K562 (cell line): ENCODE data around the gene MAGIX. TPM values are rescaled to one million over a fixed set of nuclear protein-coding genes. Genes with fewer than 3 reads are reported as not detected.

Experiments used
- BCL6 ChIP-seq: fragments of 250-450 bp; sonication (Bioruptor Pico); IDR thresholded peaks from 2 replicates; pipeline ENCODE4 v1.4.0; 2020
- CEBPZ ChIP-seq: fragments of 150-350 bp; IDR thresholded peaks from 2 replicates; pipeline ENCODE4 v1.6.1; 2014; ENCODE audit warnings: low read depth, mild to moderate bottlenecking, low read length, borderline replicate concordance
- EP300 ChIP-seq: IDR thresholded peaks from 2 replicates; pipeline ENCODE4 v1.6.1; 2012; ENCODE audit warnings: low read length, improper control_type of control experiment
- ESRRB ChIP-seq: fragments of 250-450 bp; sonication (Bioruptor Pico); IDR thresholded peaks from 2 replicates; pipeline ENCODE4 v1.5.0; 2020; ENCODE audit warnings: mild to moderate bottlenecking, moderate library complexity, borderline replicate concordance
- FOXK1 ChIP-seq: sonication (generic); formaldehyde crosslinking; IDR thresholded peaks from 2 replicates; pipeline ENCODE4 v1.8.0; 2022; ENCODE audit warnings: missing genetic modification reagents, mild to moderate bottlenecking, borderline replicate concordance
- ILF3 ChIP-seq: fragments of 450-650 bp; IDR thresholded peaks from 2 replicates; pipeline ENCODE4 v1.6.1; 2018; ENCODE audit warnings: antibody characterized with exemption, mild to moderate bottlenecking, moderate library complexity, borderline replicate concordance
- LARP7 ChIP-seq: fragments of 450-650 bp; IDR thresholded peaks from 2 replicates; pipeline ENCODE4 v1.6.1; 2016
- MITF ChIP-seq: IDR thresholded peaks from 2 replicates; pipeline ENCODE4 v1.6.1; 2014; ENCODE audit warnings: antibody characterized with exemption
- PCBP2 ChIP-seq: fragments of 200-400 bp; formaldehyde crosslinking; IDR thresholded peaks from 2 replicates; pipeline ENCODE4 v1.6.1; 2018; ENCODE audit warnings: low read length, low read depth, mild to moderate bottlenecking, moderate library complexity; ENCODE audit not compliant: poor library complexity, severe bottlenecking
- RFX5 ChIP-seq: IDR thresholded peaks from 2 replicates; pipeline ENCODE4 v1.6.1; 2011; ENCODE audit warnings: low read depth, mild to moderate bottlenecking, improper control_type of control experiment, low read length
- SOX6 ChIP-seq: fragments of 450-650 bp; IDR thresholded peaks from 2 replicates; pipeline ENCODE4 v1.6.1; 2014; ENCODE audit warnings: mild to moderate bottlenecking
- ZBTB11 ChIP-seq, 3 experiments: fragments of 200-800 bp in 1 of 3; fragments of 250-450 bp in 1 of 3; fragments of 450-650 bp in 1 of 3; sonication (Bioruptor Pico) in 1 of 3; sonication (Bioruptor generic) in 1 of 3; formaldehyde crosslinking in 1 of 3; IDR thresholded peaks; 2 replicates each; pipeline versions ENCODE4 v1.6.1 to v1.8.0; 2016 to 2022; ENCODE audit warnings: mild to moderate bottlenecking in 2 of 3, missing genetic modification characterization in 2 of 3, missing compliant biosample characterization in 1 of 3, moderate library complexity in 1 of 3
- ZC3H4 ChIP-seq: sonication (generic); formaldehyde crosslinking; IDR thresholded peaks from 2 replicates; pipeline ENCODE4 v1.9.0; 2021; ENCODE audit warnings: missing genetic modification reagents, borderline replicate concordance
- ZFP91 ChIP-seq: sonication (generic); formaldehyde crosslinking; IDR thresholded peaks from 2 replicates; pipeline ENCODE4 v1.8.0; 2022; ENCODE audit warnings: mild to moderate bottlenecking, missing genetic modification reagents
- ZNF408 ChIP-seq: fragments of 250-450 bp; sonication (Bioruptor Pico); IDR thresholded peaks from 2 replicates; pipeline ENCODE4 v1.4.0; 2020; ENCODE audit warnings: low read depth, mild to moderate bottlenecking, moderate library complexity
- ZNF436 ChIP-seq: fragments of 250-450, 450-650 bp; sonication (Bioruptor Pico); formaldehyde crosslinking; IDR thresholded peaks from 2 replicates; pipeline ENCODE4 v1.7.0; 2020; ENCODE audit warnings: mild to moderate bottlenecking
- polyA plus RNA-seq, 8 experiments: library from polyadenylated mRNA; depleted of rRNA in 4 of 8; stranded (reverse) in 5 of 8; unstranded in 3 of 8; fragments of >200 nt; fragmentation: Nextera tagmentation in 2 of 8; fragmentation: Illumina TruSeq in 1 of 8; extraction: Ambion mirVana in 2 of 8; extraction: Trizol in 1 of 8; gene quantifications; 2 replicates each; pipeline versions ENCODE4 v1.2.1 to v1.2.3, GENCODE V29; 2011 to 2014; ENCODE audit warnings: inconsistent platforms in 1 of 8, missing spikeins in 1 of 8
- total RNA-seq, 7 experiments: library from RNA; depleted of rRNA in 6 of 7; stranded (reverse); fragments of >200 nt in 6 of 7; fragmentation: Illumina TruSeq in 2 of 7; extraction: Trizol in 2 of 7; gene quantifications; 2 replicates each; pipeline versions ENCODE4 v1.2.1 to v1.2.3, GENCODE V29; 2011 to 2021; ENCODE audit warnings: low replicate concordance in 1 of 7

The MAGIX gene
- total and polyA plus RNA-seq, 9 of the 15 experiments (the other 6 are each of a cell fraction or from before 2014, with no cell fraction given), result 0.08 to 3.5 (median 0.47) TPM

- TF ChIP-seq MITF (no peak), PCBP2 (no peak), EP300 (peak; percentile 95), ZC3H4 (CRISPR knock-in tag) (no peak), ZNF436 (CRISPR knock-in tag) (no peak), CEBPZ (no peak), ZFP91 (CRISPR knock-in tag) (no peak), RFX5 (no peak), SOX6 (peak; percentile 30; the same call in 1 of the 2 replicates), ZNF408 (CRISPR knock-in tag) (no peak), BCL6 (CRISPR knock-in tag) (peak; percentile 45; the same call in 1 of the 2 replicates), ZBTB11 (CRISPR knock-in tag; IDR thresholded peaks at IDR 0.05) (peak in 1 of 3 experiments; percentile 51; a peak in 1 of 6 replicates), LARP7 (no peak), ESRRB (CRISPR knock-in tag) (no peak), FOXK1 (CRISPR knock-in tag) (no peak), ILF3 (no peak)
Observed at GRCh38 chrX:49199906-49200771, 37.6 kb downstream of the MAGIX start, which contains the start of gene SYP (continued).
